ENCODE data around the gene SHFL.

- TF ChIP-seq POLR2A (IDR thresholded peaks at IDR 0.05; ENCODE audit: borderline replicate concordance, extremely low read depth, insufficient read depth, insufficient read length) (no peak), CTCF (IDR thresholded peaks at IDR 0.05 in 2 of 3, conservative IDR thresholded peaks at IDR 0.05 in 1 of 3; ENCODE audit: borderline replicate concordance in 1 of 3, insufficient read depth in 1 of 3, low read depth in 2 of 3, low read length in 2 of 3) (no peak), POLR2AphosphoS5 (IDR thresholded peaks at IDR 0.05; ENCODE audit: low read depth, low read length) (no peak), REST (IDR thresholded peaks at IDR 0.05; ENCODE audit: low read depth) (no peak), YY1 (IDR thresholded peaks at IDR 0.05; ENCODE audit: extremely low read depth, insufficient replicate concordance, low read depth, low read length) (no peak), ZNF274 (IDR thresholded peaks at IDR 0.05; ENCODE audit: low read depth, low read length) (no peak)
- TF ChIP-seq, protein P1, sequence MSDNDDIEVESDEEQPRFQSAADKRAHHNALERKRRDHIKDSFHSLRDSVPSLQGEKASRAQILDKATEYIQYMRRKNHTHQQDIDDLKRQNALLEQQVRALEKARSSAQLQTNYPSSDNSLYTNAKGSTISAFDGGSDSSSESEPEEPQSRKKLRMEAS (IDR thresholded peaks at IDR 0.05): no peak
These were observed 7.1 kb upstream of the SHFL start for GRCh38 chr19:10079031-10079453.
